ENCODE measurements around the gene KLHL6. TPM values are rescaled to one million over a fixed set of nuclear protein-coding genes. Genes with fewer than 3 reads are reported as not detected.

Gene KLHL6
- polyA plus RNA-seq, 1 experiment = not detected

DNA sequence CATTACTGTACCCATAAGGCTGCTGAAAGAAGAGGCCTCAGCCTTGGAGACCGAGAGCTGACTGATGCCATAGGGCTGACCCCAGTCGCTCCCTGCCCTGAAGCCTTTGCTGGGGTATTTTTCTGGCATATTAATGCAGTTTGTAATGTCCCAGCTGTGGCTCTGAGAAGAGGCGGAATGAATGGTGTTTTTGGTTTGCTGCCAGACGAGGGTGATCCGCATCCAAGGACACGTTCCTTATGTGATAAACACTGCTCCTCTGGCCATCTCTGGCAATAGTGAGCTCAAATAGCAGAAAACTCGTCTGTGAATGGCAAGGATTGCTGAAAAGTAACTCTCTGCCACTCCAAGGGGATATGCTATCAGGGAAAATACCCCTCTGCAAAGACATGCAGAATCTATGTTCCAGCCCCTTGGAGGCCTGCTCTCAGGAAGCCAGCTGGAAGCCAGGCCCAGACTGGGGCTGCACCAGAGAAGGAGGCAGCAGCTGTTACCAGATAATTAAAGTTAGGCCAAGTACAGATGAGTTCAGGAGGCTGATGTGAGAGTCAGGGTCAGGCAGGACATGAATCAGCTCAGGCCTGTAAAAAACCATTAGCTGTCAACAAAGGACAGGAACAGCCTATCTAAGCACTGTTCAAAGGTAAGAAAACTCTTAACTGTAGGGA lies 28.9 kb upstream of the KLHL6 start:
- H3K4me3 ChIP-seq (ENCODE audit: low read depth, low read length) = no peak overlapping the region
- H3K27ac ChIP-seq (ENCODE audit: low read depth, low read length) = no peak overlapping the region
- no peaks in the 10 kb centered on the region for H3K9me3 ChIP-seq (ENCODE audit: control insufficient read depth, insufficient read depth, low read length)
- ChIA-PET POLR2A (interaction anchor here (0.7 kb wide), 1 partner anchor 1786 kb away, joined by 5 read pairs; no protein-coding TSS in a partner anchor), CTCF (interaction anchor here (0.7 to 1.4 kb wide), 2 partner anchors 105 to 183 kb away, joined by 3 read pairs; no protein-coding TSS in a partner anchor)
- TF ChIP-seq, protein P1, sequence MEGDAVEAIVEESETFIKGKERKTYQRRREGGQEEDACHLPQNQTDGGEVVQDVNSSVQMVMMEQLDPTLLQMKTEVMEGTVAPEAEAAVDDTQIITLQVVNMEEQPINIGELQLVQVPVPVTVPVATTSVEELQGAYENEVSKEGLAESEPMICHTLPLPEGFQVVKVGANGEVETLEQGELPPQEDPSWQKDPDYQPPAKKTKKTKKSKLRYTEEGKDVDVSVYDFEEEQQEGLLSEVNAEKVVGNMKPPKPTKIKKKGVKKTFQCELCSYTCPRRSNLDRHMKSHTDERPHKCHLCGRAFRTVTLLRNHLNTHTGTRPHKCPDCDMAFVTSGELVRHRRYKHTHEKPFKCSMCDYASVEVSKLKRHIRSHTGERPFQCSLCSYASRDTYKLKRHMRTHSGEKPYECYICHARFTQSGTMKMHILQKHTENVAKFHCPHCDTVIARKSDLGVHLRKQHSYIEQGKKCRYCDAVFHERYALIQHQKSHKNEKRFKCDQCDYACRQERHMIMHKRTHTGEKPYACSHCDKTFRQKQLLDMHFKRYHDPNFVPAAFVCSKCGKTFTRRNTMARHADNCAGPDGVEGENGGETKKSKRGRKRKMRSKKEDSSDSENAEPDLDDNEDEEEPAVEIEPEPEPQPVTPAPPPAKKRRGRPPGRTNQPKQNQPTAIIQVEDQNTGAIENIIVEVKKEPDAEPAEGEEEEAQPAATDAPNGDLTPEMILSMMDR (IDR thresholded peaks at IDR 0.05; ENCODE audit: low read depth, low read length) = no peak
- peak; percentile 24 for DNase-seq (ENCODE audit: low read depth, low spot score)
- H3K27me3 ChIP-seq (ENCODE audit: control insufficient read depth, insufficient read depth, low read length) = peaks cover 16% of the 10 kb centered on the region

GRCh38 chr3:183583331-183584245 lies 28.1 kb upstream of the KLHL6 start:
- DNase-seq (ENCODE audit: low read depth, low spot score) = no peak
- POLR2A ChIA-PET = interaction anchor here (0.7 kb wide), 1 partner anchor 1787 kb away, joined by 5 read pairs; no protein-coding TSS in a partner anchor
- CTCF ChIA-PET = no interaction called here
- H3K27ac ChIP-seq (ENCODE audit: low read depth, low read length) = peak overlapping the region; percentile 11
- peaks cover 10% of the 10 kb centered on the region for H3K27me3 ChIP-seq (ENCODE audit: control insufficient read depth, insufficient read depth, low read length)
- no peaks in the 10 kb centered on the region for H3K9me3 ChIP-seq (ENCODE audit: control insufficient read depth, insufficient read depth, low read length)
- TF ChIP-seq, protein P1 (IDR thresholded peaks at IDR 0.05; ENCODE audit: low read depth, low read length) = no peak
- H3K4me3 ChIP-seq (ENCODE audit: low read depth, low read length) = no peak overlapping the region

DNA sequence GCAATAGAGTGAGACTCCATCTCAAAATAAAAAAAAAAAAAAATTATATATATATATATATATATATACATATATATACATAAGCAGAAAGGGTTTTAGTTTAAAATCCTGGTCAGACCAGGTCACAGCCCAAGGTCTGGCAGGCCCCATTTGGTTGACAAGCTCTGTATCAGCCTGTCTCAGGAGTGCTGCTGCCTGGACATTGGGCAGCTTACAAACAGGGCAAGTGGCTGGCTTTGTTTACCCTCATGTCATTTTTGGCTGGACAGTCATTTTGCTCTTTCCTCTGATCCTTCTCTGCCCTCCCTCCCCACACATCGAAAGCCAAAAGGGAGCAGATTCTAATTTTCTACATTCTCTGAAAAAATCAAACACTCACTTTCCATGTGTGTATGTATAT lies 26.7 kb upstream of the KLHL6 start:
- no peak for DNase-seq (ENCODE audit: low read depth, low spot score)
- H3K27ac ChIP-seq (ENCODE audit: low read depth, low read length) = no peak overlapping the region
- peaks cover 16% of the 10 kb centered on the region for H3K27me3 ChIP-seq (ENCODE audit: control insufficient read depth, insufficient read depth, low read length)
- TF ChIP-seq, protein P1 (IDR thresholded peaks at IDR 0.05; ENCODE audit: low read depth, low read length) = no peak
- POLR2A ChIA-PET = no interaction called here
- no peak overlapping the region for H3K4me3 ChIP-seq (ENCODE audit: low read depth, low read length)
- no peaks in the 10 kb centered on the region for H3K9me3 ChIP-seq (ENCODE audit: control insufficient read depth, insufficient read depth, low read length)
- CTCF ChIA-PET = no interaction called here

- no peak overlapping the region for H3K4me3 ChIP-seq (ENCODE audit: low read depth, low read length)
- TF ChIP-seq, protein P1 (IDR thresholded peaks at IDR 0.05; ENCODE audit: low read depth, low read length) = no peak
- no peaks in the 10 kb centered on the region for H3K9me3 ChIP-seq (ENCODE audit: control insufficient read depth, insufficient read depth, low read length)
- ChIA-PET CTCF (interaction anchor here (0.6 kb wide), 1 partner anchor 397 kb away, joined by 3 read pairs; no protein-coding TSS in a partner anchor), POLR2A (no interaction called here)
- DNase-seq (ENCODE audit: low read depth, low spot score) = no peak
- no peak overlapping the region for H3K27ac ChIP-seq (ENCODE audit: low read depth, low read length)
- peaks cover 17% of the 10 kb centered on the region for H3K27me3 ChIP-seq (ENCODE audit: control insufficient read depth, insufficient read depth, low read length)
Measured at GRCh38 chr3:183581496-183582155, 26.1 kb upstream of the KLHL6 start.
